ENCODE results near the gene PCLO.
"Not testable (repeated sequence)": the region's sequence is repeated elsewhere in the genome, so short reads cannot be mapped to it uniquely, and the experiment has no call there.

The PCLO gene

GRCh38 chr7:83141927-83142326 lies 20.8 kb downstream of the PCLO start:
- DNase-seq = no peak

GRCh38 chr7:83130623-83131545 lies 31.8 kb downstream of the PCLO start:
- DNase-seq = no peak

- DNase-seq = no peak
These were observed 32.5 kb downstream of the PCLO start for GRCh38 chr7:83130191-83130590.

- DNase-seq = no peak
These were observed 43.2 kb downstream of the PCLO start for GRCh38 chr7:83119494-83119893.

- no peak for DNase-seq
These were observed 43.7 kb downstream of the PCLO start for GRCh38 chr7:83119026-83119382.

- no peak for DNase-seq
These were observed 44.2 kb downstream of the PCLO start for GRCh38 chr7:83118347-83119025.

- no peak for DNase-seq
These were observed 45.2 kb downstream of the PCLO start for GRCh38 chr7:83117466-83117865.

- DNase-seq = no peak
These were observed 51.3 kb downstream of the PCLO start for GRCh38 chr7:83111391-83111790.

- DNase-seq = no peak
These were observed 53.3 kb downstream of the PCLO start for GRCh38 chr7:83109352-83109751.

- no peak for DNase-seq
These were observed 56.7 kb downstream of the PCLO start for GRCh38 chr7:83105948-83106347.

- DNase-seq = no peak
These were observed 57.6 kb downstream of the PCLO start for GRCh38 chr7:83105063-83105462.

- DNase-seq = no peak
These were observed 61.2 kb downstream of the PCLO start for GRCh38 chr7:83101530-83101929.

GRCh38 chr7:83096065-83096580 lies 66.6 kb downstream of the PCLO start:
- DNase-seq = no peak

GRCh38 chr7:83085299-83085698 lies 77.4 kb downstream of the PCLO start:
- DNase-seq = no peak

GRCh38 chr7:83079879-83080278 lies 82.8 kb downstream of the PCLO start:
- DNase-seq = not testable (repeated sequence)

GRCh38 chr7:83077328-83077727 lies 85.4 kb downstream of the PCLO start:
- DNase-seq = no peak

GRCh38 chr7:83072576-83073517 lies 89.8 kb downstream of the PCLO start:
- no peak for DNase-seq

GRCh38 chr7:83065714-83066113 lies 97.0 kb downstream of the PCLO start:
- no peak for DNase-seq

- no peak for DNase-seq
These were observed 102.5 kb downstream of the PCLO start for GRCh38 chr7:83060218-83060617.

- DNase-seq = no peak
These were observed 104.0 kb downstream of the PCLO start for GRCh38 chr7:83058667-83059066.

- no peak for DNase-seq
These were observed 107.5 kb downstream of the PCLO start for GRCh38 chr7:83055197-83055596.

GRCh38 chr7:83054472-83054871 lies 108.2 kb downstream of the PCLO start:
- no peak for DNase-seq

GRCh38 chr7:83053965-83054364 lies 108.7 kb downstream of the PCLO start:
- no peak for DNase-seq

All from stimulated activated CD8-positive, alpha-beta memory T cell treated with anti-CD3 and anti-CD28 coated beads, Interleukin-4, amount 100 ng/mL, for 48 hours (primary cell).